ENCODE results near the gene PUSL1.

GRCh38 chr1:1259119-1259488, 49.3 kb upstream of the PUSL1 start:
- TF ChIP-seq CTCF (IDR thresholded peaks at IDR 0.05; ENCODE audit: low read depth, low read length, poor library complexity, severe bottlenecking) (no peak), EZH2phosphoT487 (IDR thresholded peaks at IDR 0.05; ENCODE audit: borderline replicate concordance, low read length) (no peak)

Measured in DOHH2 (cell line).